ENCODE results near the gene TMEM141.
"Not testable (repeated sequence)": the region's sequence is repeated elsewhere in the genome, so short reads cannot be mapped to it uniquely, and the experiment has no call there.

The TMEM141 gene

GRCh38 chr9:136773386-136774044 is 17.6 kb upstream of the TMEM141 start:
- DNase-seq (ENCODE audit: low read depth in 2 of 2, low spot score in 1 of 2): no peak

DNA sequence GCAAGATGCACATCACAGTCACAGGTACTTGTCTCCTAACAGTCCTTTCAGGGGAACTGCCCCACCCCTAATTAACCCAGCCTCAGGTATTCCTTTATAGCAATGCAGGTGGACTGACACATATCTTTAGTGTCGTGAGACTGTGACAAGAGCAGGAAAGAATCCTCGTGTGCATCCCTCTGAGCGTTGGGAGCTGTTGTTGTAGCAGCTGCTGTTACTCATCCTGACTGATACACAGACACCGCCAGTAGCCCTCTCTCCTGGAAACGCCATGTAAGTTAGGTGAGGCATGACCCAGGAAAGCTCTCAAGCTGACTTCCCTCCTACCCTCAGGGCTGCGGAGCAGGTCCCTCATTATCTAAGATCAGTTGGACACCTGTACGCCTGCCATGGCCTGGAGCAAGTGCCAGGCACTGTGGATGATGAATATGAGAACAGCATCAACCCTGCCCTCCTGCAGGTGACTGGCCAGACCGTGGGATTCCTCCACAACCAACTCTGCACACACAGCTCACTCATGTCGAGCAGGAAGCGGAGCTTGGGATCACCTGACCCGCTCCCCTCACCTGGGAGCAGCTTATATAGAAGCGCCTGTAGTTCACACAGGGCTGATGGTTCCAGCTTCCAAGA is 16.6 kb upstream of the TMEM141 start:
- DNase-seq (ENCODE audit: low read depth in 2 of 2, low spot score in 1 of 2): no peak

DNA sequence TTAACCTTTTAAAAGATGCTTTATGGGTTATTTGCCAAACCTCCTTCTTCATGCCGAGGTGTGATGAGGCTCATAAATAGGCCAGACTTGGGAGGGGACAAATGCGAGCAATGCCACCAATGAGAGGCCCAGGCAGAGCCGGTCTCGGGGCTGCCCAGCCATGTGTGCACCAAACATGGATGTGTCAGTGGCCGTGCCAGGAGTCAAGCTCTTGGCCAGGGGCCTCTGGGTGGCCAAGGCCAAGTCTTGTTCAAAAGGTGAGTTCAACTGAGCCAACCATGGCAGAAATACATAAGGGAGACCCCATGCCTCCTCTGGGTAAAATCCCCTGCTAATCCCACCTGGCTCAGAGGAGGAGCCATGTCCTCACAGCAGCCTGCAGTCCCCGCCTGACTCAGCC is 16.0 kb upstream of the TMEM141 start:
- DNase-seq (ENCODE audit: low read depth in 2 of 2, low spot score in 1 of 2): no peak

- no peak for DNase-seq (ENCODE audit: low read depth in 2 of 2, low spot score in 1 of 2)
Measured at GRCh38 chr9:136776947-136777346, 14.2 kb upstream of the TMEM141 start.

DNA sequence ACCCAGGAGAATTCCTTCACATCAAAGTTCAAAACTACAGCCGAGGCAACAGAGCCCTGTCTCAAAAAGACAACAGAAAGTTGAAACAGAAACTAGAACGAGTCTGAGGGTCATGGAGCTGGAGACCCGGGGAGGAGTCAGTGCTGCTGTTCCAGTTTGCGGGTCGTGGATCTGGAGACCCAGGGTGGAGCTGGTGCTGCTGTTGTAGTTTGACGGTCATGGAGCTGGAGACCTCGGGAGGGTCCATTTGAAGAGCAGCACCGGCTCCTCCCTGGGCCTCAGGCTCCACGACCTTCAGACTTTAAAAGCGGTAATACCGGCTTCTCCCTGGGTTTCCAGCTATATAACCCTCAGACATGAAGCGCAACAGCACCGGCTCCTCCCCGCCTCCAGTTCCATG is 13.8 kb upstream of the TMEM141 start:
- no peak for DNase-seq (ENCODE audit: low read depth in 2 of 2, low spot score in 1 of 2)

- no peak for DNase-seq (ENCODE audit: low read depth in 2 of 2, low spot score in 1 of 2)
Measured at GRCh38 chr9:136779808-136780207, 11.3 kb upstream of the TMEM141 start.

DNA sequence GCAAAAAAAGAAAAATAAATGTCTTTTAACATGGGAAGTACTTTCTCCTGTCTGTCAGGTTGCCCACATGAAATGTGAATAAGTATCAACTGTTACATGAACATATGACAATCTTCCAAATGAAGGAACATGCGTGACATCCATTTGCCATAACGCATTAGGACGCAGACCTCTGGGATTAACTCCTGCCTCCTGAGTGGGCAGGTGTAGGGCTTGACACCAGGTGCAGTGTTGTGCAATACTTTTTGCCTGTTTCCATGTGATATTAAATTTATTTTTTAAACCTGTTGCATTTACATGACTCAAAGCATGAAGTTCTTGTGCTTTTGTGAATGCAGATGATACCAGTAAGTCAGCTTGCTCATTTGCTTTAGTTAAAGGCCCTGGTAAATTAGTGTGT is 8.7 kb upstream of the TMEM141 start:
- DNase-seq (ENCODE audit: low read depth in 2 of 2, low spot score in 1 of 2): no peak

- no peak for DNase-seq (ENCODE audit: low read depth in 2 of 2, low spot score in 1 of 2)
Measured at GRCh38 chr9:136784249-136784996, 6.7 kb upstream of the TMEM141 start.

GRCh38 chr9:136784997-136785361 is 6.2 kb upstream of the TMEM141 start:
- DNase-seq (ENCODE audit: low read depth in 2 of 2, low spot score in 1 of 2): no peak

- DNase-seq (ENCODE audit: low read depth in 2 of 2, low spot score in 1 of 2): not testable (repeated sequence)
Measured at GRCh38 chr9:136785565-136786355, 5.4 kb upstream of the TMEM141 start.

- DNase-seq (ENCODE audit: low read depth in 2 of 2, low spot score in 1 of 2): no peak
Measured at GRCh38 chr9:136786451-136786850, 4.7 kb upstream of the TMEM141 start.

GRCh38 chr9:136786983-136787382 is 4.2 kb upstream of the TMEM141 start:
- not testable (repeated sequence) for DNase-seq (ENCODE audit: low read depth in 2 of 2, low spot score in 1 of 2)

- peak; percentile 35 to 51 for DNase-seq (ENCODE audit: low read depth in 2 of 2, low spot score in 1 of 2)
Measured at GRCh38 chr9:136787690-136788400, 3.3 kb upstream of the TMEM141 start.

DNA sequence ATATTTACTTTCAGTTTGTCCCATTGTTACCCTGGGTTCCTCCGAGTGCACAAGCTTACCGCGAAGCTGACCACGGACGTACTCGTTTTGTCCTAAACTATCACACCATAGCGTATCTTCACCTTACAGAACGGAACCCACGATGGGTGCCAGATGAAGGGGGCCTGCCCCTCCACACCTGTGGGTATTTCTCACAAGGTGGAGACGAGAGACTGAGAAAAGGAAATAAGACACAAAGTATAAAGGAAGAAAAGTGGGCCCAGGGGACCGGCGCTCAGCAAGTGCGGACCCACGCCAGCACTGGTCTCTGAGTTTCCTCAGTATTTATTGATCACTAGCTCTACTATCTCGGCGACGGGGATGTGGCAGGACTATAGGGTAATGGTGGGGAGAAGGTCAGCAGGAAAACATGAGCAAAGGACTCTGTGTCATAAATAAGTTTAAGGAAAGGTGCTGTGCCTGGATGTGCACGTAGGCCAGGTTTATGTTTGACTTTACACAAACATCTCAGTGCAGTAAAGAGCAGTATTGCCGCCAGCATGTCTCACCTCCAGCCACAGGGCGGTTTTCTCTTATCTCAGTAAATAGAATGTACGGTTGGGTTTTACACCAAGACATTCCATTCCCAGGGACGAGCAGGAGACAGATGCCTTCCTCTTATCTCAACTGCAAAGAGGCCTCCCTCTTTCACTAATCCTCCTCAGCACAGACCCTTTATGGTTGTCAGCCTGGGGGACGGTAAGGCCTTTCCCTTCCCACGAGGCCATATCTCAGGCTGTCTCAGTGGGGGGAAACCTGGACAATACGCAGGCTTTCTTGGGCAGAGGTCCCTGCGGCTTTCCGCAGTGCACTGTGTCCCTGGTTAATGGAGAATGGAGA is 2.3 kb upstream of the TMEM141 start:
- not testable (repeated sequence) for DNase-seq (ENCODE audit: low read depth in 2 of 2, low spot score in 1 of 2)

DNA sequence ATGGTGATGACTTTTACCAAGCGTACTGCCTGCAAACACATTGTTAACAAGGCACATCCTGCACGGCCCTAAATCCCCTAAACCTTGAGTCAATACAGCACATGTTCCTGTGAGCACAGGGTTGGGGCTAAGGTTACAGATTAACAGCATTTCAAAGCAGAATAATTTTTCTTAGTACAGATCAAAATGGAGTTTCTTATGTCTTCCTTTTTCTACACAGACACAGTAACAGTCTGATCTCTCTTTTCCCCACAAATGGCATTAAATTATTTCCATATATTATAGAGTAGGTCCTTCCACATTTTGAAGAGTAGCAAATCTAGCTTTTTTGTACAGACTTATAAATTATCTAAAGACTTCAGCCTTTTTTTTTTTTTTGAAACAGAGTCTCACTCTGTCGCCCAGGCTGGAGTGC is 1.6 kb upstream of the TMEM141 start:
- no peak for DNase-seq (ENCODE audit: low read depth in 2 of 2, low spot score in 1 of 2)

DNA sequence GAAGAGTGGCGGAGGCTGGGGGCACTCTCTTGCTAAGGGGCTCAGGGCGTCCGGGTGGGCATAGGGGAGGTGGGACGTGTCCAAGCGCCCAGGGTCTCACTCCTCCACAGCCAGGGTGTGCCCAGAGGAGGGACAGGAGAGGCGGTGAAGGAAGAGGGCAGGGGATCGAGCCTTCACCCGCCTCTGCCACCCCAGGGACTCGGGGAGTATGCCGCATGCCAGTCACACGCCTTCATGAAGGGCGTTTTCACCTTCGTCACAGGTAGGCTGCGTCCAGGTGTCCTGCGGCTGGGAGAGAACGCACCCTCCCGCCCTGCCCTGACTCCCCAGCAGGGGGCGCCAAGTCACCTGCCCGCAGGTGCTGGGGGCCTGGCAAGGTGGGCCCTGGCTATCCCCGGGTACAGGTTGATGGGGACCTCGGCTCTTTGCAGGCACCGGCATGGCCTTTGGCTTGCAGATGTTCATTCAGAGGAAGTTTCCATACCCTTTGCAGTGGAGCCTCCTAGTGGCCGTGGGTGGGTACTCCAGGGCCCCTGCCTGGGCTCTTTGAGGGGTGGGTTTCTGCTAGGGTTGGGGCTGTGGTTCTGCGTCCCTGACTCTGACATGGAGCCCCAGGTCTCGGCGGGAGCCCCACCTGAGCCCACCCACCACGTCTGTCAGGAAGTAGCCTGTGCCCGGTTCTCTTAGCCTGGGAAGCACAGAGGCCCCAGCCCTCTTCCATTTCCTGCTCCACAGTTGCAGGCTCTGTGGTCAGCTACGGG is 552 bp downstream of the TMEM141 start:
- DNase-seq (ENCODE audit: low read depth in 2 of 2, low spot score in 1 of 2): peak; percentile 29 to 38

GRCh38 chr9:136792321-136793085 is 1.4 kb downstream of the TMEM141 start:
- DNase-seq (ENCODE audit: low read depth in 2 of 2, low spot score in 1 of 2): no peak
